SKM-1 (cell line): ENCODE results near the gene WDR75.
"Not testable (repeated sequence)": the region's sequence is repeated elsewhere in the genome, so short reads cannot be mapped to it uniquely, and the experiment has no call there.

Experiments
- DNase-seq: peaks from one replicate; lab custom pipeline; 2025; ENCODE audit not compliant: unreplicated experiment; lab: John Stamatoyannopoulos, UW

Gene WDR75

GRCh38 chr2:189440644-189440946 is 679 bp upstream of the WDR75 start:
- no peak for DNase-seq

DNA sequence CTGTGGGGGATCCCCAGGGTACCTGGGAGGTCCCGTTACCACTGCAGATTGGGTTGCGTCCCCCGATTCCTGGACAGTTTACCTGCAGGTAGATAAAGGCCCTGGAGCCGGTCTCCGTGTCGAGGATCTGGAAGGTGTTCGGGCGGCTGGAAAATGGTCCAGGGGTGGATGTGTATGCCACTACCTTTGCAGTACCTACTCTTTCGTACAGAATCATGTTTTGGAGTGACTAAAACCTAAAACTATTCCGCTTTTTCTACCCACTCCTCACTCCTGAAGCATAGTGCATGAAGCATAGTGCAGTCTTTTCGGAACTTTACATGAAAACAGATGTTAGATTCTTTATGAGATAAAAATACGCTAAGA is 418 bp downstream of the WDR75 start:
- no peak for DNase-seq

DNA sequence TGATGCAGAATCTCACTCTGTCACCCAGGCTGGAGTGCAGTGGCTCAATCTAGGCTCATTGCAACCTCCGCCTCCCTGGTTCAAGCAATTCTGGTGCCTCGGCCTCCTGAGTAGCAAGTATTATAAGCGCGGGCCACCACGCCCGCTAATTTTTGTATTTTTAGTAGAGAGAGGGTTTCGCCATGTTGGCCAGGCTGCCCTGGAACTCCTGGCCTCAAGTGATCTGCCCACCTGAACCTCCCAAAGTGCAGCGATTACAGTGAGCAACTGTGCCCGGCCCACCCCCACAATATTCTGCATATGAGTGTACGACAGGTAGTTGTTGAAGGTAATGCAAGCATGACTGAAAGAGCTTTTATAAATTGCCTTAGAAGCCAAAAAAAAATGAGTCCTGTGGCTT is 1.2 kb downstream of the WDR75 start:
- DNase-seq, result no peak

- DNase-seq, result no peak
Measured at GRCh38 chr2:189444322-189444721, 3.0 kb downstream of the WDR75 start.

GRCh38 chr2:189446780-189447179 is 5.5 kb downstream of the WDR75 start:
- no peak for DNase-seq

DNA sequence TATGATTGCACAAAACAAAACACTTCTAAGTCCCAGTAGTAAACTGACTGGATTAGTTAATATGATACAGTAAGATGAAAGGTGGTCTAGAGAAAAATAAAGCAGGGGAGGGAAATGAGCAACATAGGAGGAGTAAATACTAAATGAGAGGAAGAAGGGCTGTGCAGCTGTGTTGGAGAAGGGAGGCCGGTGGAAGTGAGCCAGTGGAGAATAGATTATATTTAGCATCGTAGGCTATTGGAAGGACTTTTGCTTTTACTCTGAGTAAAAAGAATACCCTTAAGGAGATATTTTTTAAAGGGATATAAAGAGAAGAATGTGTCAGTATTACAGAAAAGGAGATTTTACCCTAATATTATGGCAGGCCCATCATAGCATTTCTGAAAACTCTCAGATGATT is 12.7 kb downstream of the WDR75 start:
- no peak for DNase-seq

GRCh38 chr2:189465076-189465475 is 23.8 kb downstream of the WDR75 start:
- DNase-seq, result no peak

- DNase-seq, result no peak
Measured at GRCh38 chr2:189465478-189465877, 24.2 kb downstream of the WDR75 start.

DNA sequence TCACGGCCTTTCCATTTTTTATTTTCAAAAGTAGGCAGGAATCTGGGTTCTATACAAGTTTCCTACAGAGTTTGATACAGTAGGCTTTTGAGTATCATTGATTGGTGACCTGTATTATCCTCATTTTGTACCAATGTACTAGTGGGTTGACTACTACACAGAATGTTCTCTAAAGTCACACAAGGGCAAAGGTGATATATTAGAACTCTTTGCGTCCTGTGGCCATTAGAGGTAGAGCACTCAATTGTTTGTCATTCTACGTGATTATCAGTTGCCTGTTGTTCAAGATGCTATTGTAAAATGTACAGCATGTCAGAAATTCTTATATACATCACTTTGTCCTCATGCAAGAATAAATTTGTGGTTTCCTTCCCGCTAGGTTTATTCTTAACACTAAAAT is 24.8 kb downstream of the WDR75 start:
- DNase-seq, result no peak

GRCh38 chr2:189466656-189467055 is 25.4 kb downstream of the WDR75 start:
- peak; percentile 22 for DNase-seq

DNA sequence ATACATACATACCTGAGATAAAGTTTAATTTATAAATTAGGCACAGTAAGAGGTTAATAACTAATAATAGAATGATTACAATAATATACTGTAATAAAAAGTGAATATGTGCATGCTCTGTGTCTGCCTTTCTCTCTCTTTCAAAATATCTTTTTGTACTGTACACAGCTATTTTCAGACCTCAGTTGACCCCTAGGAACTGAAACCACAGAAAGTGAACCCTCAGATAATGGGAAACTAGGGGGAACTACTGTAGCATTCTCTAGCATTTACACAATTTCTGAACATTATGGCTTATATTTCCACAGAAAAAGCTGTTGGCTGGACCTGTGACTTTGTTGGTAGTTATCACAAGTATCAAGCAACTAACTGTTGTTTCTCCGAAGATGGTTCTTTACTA is 25.9 kb downstream of the WDR75 start:
- DNase-seq, result no peak

- no peak for DNase-seq
Measured at GRCh38 chr2:189467593-189467992, 26.3 kb downstream of the WDR75 start.

GRCh38 chr2:189474526-189474925 is 33.3 kb downstream of the WDR75 start:
- DNase-seq, result no peak

DNA sequence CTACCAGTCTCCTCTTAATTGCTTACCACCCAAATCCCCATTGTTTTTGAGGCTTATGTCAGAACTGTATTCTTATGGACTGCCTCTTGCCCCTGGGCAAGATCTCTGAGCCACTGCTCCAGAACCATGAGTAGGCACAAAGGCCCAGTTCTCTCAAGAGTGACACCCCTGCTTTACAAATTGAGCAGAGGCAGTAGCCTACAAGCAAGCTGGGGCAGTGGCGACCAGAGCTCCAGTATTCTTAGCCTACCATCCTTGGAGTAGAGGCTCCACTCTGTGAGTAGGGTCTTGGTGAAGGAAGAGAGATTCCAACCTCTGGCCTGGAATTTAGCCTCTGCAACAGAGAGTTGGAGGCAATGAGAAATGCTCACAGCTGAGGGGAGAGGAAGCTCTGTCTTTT is 36.5 kb downstream of the WDR75 start:
- no peak for DNase-seq

DNA sequence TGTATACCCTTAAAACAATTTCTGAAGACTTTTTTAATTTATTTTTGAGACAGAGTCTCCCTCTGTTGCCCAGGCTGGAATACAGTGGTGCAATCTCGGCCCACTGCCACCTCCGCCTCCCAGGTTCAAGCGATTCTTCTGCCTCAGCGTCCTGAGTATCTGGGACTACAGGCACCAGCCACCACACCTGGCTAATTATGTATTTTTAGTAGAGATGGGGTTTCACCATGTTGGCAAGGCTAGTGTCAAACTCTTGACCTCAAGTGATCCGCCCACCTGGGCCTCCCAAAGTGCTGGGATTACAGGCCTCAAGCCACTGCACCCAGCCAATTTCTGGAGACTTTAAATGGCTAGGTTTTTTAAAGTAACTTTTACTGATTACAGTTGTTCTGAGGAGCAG is 37.0 kb downstream of the WDR75 start:
- DNase-seq, result not testable (repeated sequence)

GRCh38 chr2:189481071-189481470 is 39.8 kb downstream of the WDR75 start:
- DNase-seq, result no peak

DNA sequence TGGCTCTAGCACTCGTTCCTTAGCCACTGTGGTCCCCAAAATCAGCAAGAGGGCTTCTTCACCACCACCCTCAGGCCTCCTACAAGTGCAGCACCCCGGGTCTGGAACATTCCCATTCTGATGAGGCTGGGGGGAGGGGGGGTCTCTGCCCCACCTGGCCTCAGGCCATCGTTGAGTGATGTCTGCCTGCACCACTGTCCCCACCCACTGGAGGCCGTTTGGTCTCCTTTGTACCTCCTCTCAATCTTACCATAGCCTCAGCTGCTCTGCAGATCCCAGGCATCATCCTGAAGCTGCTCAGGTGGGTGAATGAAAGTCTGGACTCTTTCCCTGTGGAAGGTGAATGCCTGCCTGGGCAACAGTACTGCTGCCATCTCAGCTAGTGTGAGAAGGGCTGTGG is 42.3 kb downstream of the WDR75 start:
- DNase-seq, result no peak

GRCh38 chr2:189483980-189484740 is 42.9 kb downstream of the WDR75 start:
- DNase-seq, result no peak

DNA sequence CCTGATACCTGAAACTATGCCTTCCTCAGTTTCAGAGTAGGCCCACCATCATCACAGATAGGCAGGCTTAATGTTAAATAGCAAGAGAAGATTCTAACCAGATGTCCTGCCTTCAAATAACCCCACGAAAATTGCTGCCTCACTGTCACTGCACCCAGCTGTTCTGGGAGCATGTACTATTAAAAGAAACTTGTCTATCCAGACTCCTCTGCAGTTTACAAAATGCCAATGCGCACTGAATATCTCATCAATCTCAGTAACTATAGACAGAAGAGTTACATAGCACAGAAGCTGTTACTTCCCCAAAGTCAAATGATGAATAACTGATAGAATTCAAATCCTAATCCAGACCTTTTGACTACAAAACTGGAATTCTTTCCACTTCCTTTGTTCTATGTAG is 43.9 kb downstream of the WDR75 start:
- DNase-seq, result no peak

- DNase-seq, result no peak
Measured at GRCh38 chr2:189486237-189486770, 45.0 kb downstream of the WDR75 start.

DNA sequence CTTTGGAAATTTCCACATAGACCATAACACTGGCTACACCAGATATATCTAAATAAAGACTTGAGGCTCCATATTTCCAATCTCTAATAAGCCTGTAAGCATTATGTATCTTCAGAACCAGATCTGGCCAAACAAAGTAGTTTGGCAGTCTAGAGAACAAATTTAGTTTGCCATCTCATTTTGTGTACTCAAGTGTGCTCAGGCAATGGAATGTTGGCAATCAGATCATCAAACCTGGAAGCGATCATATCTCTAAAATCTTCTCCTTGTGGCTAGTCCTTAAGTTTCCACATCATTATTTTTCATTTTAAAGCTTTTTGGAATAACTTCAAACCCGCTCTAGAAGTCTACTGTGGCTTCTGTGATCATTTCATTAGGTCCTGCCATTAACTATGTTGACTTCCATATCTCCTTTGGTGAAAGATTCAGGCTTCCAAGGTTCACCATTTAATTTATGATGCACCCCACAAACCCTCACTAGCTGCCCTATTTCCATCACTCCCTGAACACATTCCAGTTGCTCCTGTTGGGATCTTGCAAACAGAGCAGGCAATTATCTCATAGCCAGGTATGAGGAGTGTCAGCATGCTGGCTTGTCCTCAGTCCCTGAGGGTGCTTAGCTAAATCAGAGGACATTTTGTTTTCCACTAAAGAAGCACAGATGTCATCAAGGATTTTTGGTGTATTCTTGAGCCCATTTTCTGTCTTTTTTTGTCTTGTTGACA is 46.2 kb downstream of the WDR75 start:
- DNase-seq, result no peak

DNA sequence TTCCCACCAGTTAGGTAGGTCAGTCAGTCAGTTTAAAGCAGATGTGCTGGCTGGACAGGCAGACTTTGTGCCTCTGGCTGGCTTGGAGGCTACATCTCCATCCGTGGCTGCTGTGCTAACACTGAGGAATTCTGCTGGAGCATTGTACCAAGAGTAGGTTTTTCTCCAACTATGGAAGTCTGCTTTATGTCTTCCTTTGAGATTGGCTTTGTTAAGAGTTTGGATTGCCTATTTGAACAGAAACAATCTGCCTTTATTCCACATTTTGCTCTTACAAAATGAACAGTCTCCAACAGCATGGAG is 46.7 kb downstream of the WDR75 start:
- no peak for DNase-seq

GRCh38 chr2:189492451-189492850 is 51.2 kb downstream of the WDR75 start:
- no peak for DNase-seq
